ENCODE results near the gene WDR62. TPM values are rescaled to one million over a fixed set of nuclear protein-coding genes. Genes with fewer than 3 reads are reported as not detected.

The WDR62 gene
- total and polyA plus RNA-seq, 10 of the 15 experiments (the other 5 are each of a cell fraction or from before 2014, with no cell fraction given): 0.08 to 20.6 (median 10.9) TPM

GRCh38 chr19:36086326-36086725 is 31.6 kb downstream of the WDR62 start (continued):
- TF ChIP-seq, protein P1, sequence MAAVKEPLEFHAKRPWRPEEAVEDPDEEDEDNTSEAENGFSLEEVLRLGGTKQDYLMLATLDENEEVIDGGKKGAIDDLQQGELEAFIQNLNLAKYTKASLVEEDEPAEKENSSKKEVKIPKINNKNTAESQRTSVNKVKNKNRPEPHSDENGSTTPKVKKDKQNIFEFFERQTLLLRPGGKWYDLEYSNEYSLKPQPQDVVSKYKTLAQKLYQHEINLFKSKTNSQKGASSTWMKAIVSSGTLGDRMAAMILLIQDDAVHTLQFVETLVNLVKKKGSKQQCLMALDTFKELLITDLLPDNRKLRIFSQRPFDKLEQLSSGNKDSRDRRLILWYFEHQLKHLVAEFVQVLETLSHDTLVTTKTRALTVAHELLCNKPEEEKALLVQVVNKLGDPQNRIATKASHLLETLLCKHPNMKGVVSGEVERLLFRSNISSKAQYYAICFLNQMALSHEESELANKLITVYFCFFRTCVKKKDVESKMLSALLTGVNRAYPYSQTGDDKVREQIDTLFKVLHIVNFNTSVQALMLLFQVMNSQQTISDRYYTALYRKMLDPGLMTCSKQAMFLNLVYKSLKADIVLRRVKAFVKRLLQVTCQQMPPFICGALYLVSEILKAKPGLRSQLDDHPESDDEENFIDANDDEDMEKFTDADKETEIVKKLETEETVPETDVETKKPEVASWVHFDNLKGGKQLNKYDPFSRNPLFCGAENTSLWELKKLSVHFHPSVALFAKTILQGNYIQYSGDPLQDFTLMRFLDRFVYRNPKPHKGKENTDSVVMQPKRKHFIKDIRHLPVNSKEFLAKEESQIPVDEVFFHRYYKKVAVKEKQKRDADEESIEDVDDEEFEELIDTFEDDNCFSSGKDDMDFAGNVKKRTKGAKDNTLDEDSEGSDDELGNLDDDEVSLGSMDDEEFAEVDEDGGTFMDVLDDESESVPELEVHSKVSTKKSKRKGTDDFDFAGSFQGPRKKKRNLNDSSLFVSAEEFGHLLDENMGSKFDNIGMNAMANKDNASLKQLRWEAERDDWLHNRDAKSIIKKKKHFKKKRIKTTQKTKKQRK (IDR thresholded peaks at IDR 0.05; ENCODE audit: low read depth, low read length): no peak
- TF ChIP-seq TAF1 (IDR thresholded peaks at IDR 0.05; ENCODE audit: borderline replicate concordance, low read depth, low read length) (no peak), POLR2AphosphoS5 (IDR thresholded peaks at IDR 0.05; ENCODE audit: low read length) (no peak)
- TF ChIP-seq, protein P2, sequence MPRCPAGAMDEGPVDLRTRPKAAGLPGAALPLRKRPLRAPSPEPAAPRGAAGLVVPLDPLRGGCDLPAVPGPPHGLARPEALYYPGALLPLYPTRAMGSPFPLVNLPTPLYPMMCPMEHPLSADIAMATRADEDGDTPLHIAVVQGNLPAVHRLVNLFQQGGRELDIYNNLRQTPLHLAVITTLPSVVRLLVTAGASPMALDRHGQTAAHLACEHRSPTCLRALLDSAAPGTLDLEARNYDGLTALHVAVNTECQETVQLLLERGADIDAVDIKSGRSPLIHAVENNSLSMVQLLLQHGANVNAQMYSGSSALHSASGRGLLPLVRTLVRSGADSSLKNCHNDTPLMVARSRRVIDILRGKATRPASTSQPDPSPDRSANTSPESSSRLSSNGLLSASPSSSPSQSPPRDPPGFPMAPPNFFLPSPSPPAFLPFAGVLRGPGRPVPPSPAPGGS (IDR thresholded peaks at IDR 0.05; ENCODE audit: borderline replicate concordance, insufficient read depth, low read depth, low read length, poor library complexity, severe bottlenecking): no peak

- Histone ChIP-seq H3K4me3 (no peak overlapping the region), H3K79me2 (ENCODE audit: control insufficient read depth, insufficient read depth, low read length) (no peaks in the 10 kb centered on the region), H2AFZ (ENCODE audit: control insufficient read depth, low read depth, low read length) (no peak overlapping the region), H3K27ac (ENCODE audit: control insufficient read depth, insufficient read depth) (no peak overlapping the region), H4K20me1 (ENCODE audit: control insufficient read depth, insufficient read depth) (no peaks in the 10 kb centered on the region), H3K27me3 (replicated peaks in 1 of 2; ENCODE audit: control insufficient read depth in 2 of 2, insufficient read depth in 2 of 2, low read length in 1 of 2) (no peaks in the 10 kb centered on the region), H3K36me3 (ENCODE audit: control insufficient read depth in 2 of 2, insufficient read depth in 2 of 2, low read length in 1 of 2) (peaks cover 4 to 36% of the 10 kb centered on the region in 2 experiments), H3K9ac (ENCODE audit: control insufficient read depth, insufficient read depth, low read length) (no peak overlapping the region), H3K9me3 (replicated peaks; ENCODE audit: control insufficient read depth, insufficient read depth, low read length) (no peaks in the 10 kb centered on the region), H3K4me1 (ENCODE audit: control insufficient read depth, insufficient read depth, low read length) (peaks cover 13% of the 10 kb centered on the region), H3K4me2 (ENCODE audit: control insufficient read depth, insufficient read depth) (no peak overlapping the region)
- BruUV-seq (replicated peaks): no TSS peak
- TF ChIP-seq BMI1 (IDR thresholded peaks at IDR 0.05; ENCODE audit: borderline replicate concordance): no peak
- in situ Hi-C loops (cut with MboI): no loop called here
- SMC1A ChIA-PET (ENCODE audit: uncharacterized antibody, unreplicated experiment): no interaction called here
- WGBS (ENCODE audit: insufficient coverage, insufficient replicate concordance, low lambda C conversion rate, missing lambda C conversion rate): 96% methylated on average over 5 of the region's 5 CpGs
- no peak for DNase-seq (ENCODE audit: low read depth, low spot score)
- POLR2A ChIA-PET: no interaction called here
- intact Hi-C loops (cut with micrococcal nuclease; ENCODE audit: unreplicated experiment): no loop called here
- RAD21 ChIA-PET (ENCODE audit: unreplicated experiment): no interaction called here
- FAIRE-seq: no peak
- ATAC-seq: no peak
- CTCF ChIA-PET: no interaction called here
Observed at GRCh38 chr19:36089847-36090246, 35.1 kb downstream of the WDR62 start.
